GM18907 (cell line): ENCODE results near the gene GOSR1.
"Not testable (repeated sequence)": the region's sequence is repeated elsewhere in the genome, so short reads cannot be mapped to it uniquely, and the experiment has no call there.

Experiments
- ATAC-seq: cut with Tn5 transposase; IDR thresholded peaks from one replicate; pipeline ENCODE4 v1.9.1; 2021; ENCODE audit warnings: mild to moderate bottlenecking, moderate library complexity; ENCODE audit not compliant: unreplicated experiment

The GOSR1 gene

GRCh38 chr17:30541802-30542201 lies 64.6 kb downstream of the GOSR1 start:
- no peak for ATAC-seq

- ATAC-seq, result no peak
These were observed 66.2 kb downstream of the GOSR1 start for GRCh38 chr17:30543456-30543855.

GRCh38 chr17:30545024-30545423 lies 67.8 kb downstream of the GOSR1 start:
- no peak for ATAC-seq

GRCh38 chr17:30547778-30548573 lies 70.8 kb downstream of the GOSR1 start:
- ATAC-seq, result no peak

GRCh38 chr17:30549181-30549580 lies 72.0 kb downstream of the GOSR1 start:
- ATAC-seq, result not testable (repeated sequence)

GRCh38 chr17:30549864-30550511 lies 72.8 kb downstream of the GOSR1 start:
- no peak for ATAC-seq

- peak; percentile 83 for ATAC-seq
These were observed 73.5 kb downstream of the GOSR1 start for GRCh38 chr17:30550512-30551273.

GRCh38 chr17:30551274-30551995 lies 74.2 kb downstream of the GOSR1 start:
- ATAC-seq, result not testable (repeated sequence)

- no peak for ATAC-seq
These were observed 74.8 kb downstream of the GOSR1 start for GRCh38 chr17:30551996-30552339.

GRCh38 chr17:30552994-30553566 lies 75.9 kb downstream of the GOSR1 start:
- ATAC-seq, result no peak

GRCh38 chr17:30553823-30554440 lies 76.7 kb downstream of the GOSR1 start:
- not testable (repeated sequence) for ATAC-seq

GRCh38 chr17:30554839-30555751 lies 77.9 kb downstream of the GOSR1 start:
- ATAC-seq, result no peak

- no peak for ATAC-seq
These were observed 78.7 kb downstream of the GOSR1 start for GRCh38 chr17:30555942-30556341.

- ATAC-seq, result no peak
These were observed 79.4 kb downstream of the GOSR1 start for GRCh38 chr17:30556374-30557332.

GRCh38 chr17:30557916-30558685 lies 80.9 kb downstream of the GOSR1 start:
- no peak for ATAC-seq

GRCh38 chr17:30558686-30559545 lies 81.7 kb downstream of the GOSR1 start:
- ATAC-seq, result no peak
